GM12878 (cell line): ENCODE data around the gene FOXP1. TPM values are rescaled to one million over a fixed set of nuclear protein-coding genes. Genes with fewer than 3 reads are reported as not detected.

Source experiments
- ATAC-seq: fragments of 200-7000 bp; cut with Tn5 transposase; 3 replicates; pipeline ENCODE4 v1.9.1; 2020; ENCODE audit warnings: mild to moderate bottlenecking, moderate library complexity
- BruUV-seq: library from RNA; stranded (reverse); fragments of 400-500 nt; replicated peaks from 2 replicates; lab custom pipeline; 2021; lab: Mats Ljungman, UMichigan
- CTCF ChIA-PET: fragments of 300-600 bp; sonication (Branson Sonifier 250); formaldehyde crosslinking; extraction: SDS; loops from one replicate; lab custom pipeline; 2021; ENCODE audit warnings: inconsistent platforms; lab: Yijun Ruan, JAX
- POLR2A ChIA-PET: fragments of 350-600 bp; formaldehyde crosslinking; extraction: SDS; loops from one replicate; lab custom pipeline; 2021; ENCODE audit warnings: inconsistent platforms; lab: Charles Lee
- RAD21 ChIA-PET: fragments of 300-600 bp; sonication (Branson Sonifier 250); formaldehyde crosslinking; loops from one replicate; lab custom pipeline; 2023; ENCODE audit warnings: antibody characterized with exemption; ENCODE audit not compliant: unreplicated experiment; lab: Charles Lee
- SMC1A ChIA-PET: fragments of 300-600 bp; sonication (Branson Sonifier 250); formaldehyde crosslinking; loops from one replicate; lab custom pipeline; 2023; ENCODE audit not compliant: unreplicated experiment, uncharacterized antibody; lab: Charles Lee
- DNase-seq: peaks from one replicate; pipeline ENCODE4 v3.0.0-alpha.2; 2011; ENCODE audit warnings: low read depth, low spot score
- FAIRE-seq: peaks from 3 replicates; lab custom pipeline; 2011; peaks lifted over from hg19 to GRCh38; lab: Jason Lieb, UNC
- H2AFZ ChIP-seq: 2 replicates; pipeline ENCODE4 v1.6.0; 2011; ENCODE audit warnings: low read depth, low read length, control low read depth; ENCODE audit not compliant: control insufficient read depth
- H3K27ac ChIP-seq: 2 replicates; pipeline ENCODE4 v1.5.1; 2011; ENCODE audit warnings: control low read depth; ENCODE audit not compliant: control insufficient read depth, insufficient read depth
- H3K27me3 ChIP-seq, 2 experiments: replicated peaks in 1 of 2; 2 replicates each; pipeline versions ENCODE4 v1.6.0 to v1.6.1; 2011; ENCODE audit warnings: low read length in 1 of 2; ENCODE audit not compliant: control insufficient read depth in 2 of 2, insufficient read depth in 2 of 2
- H3K36me3 ChIP-seq, 2 experiments: 2 replicates each; pipeline ENCODE4 v1.5.1; 2011; ENCODE audit warnings: low read length in 1 of 2; ENCODE audit not compliant: control insufficient read depth in 2 of 2, insufficient read depth in 2 of 2
- H3K4me1 ChIP-seq: 2 replicates; pipeline ENCODE4 v1.6.1; 2011; ENCODE audit warnings: mild to moderate bottlenecking, low read length, moderate library complexity, mixed read lengths; ENCODE audit not compliant: control insufficient read depth, insufficient read depth
- H3K4me2 ChIP-seq: 2 replicates; pipeline ENCODE4 v1.6.0; 2011; ENCODE audit warnings: control low read depth; ENCODE audit not compliant: control insufficient read depth, insufficient read depth
- H3K4me3 ChIP-seq: fragments of 200-600 bp; sonication (generic); 2 replicates; pipeline ENCODE4 v1.5.1; 2016
- H3K79me2 ChIP-seq: 2 replicates; pipeline ENCODE4 v1.6.0; 2011; ENCODE audit warnings: low read length; ENCODE audit not compliant: control insufficient read depth, insufficient read depth
- H3K9ac ChIP-seq: 2 replicates; pipeline ENCODE4 v1.8.0; 2011; ENCODE audit warnings: low read length, control low read depth, mixed read lengths; ENCODE audit not compliant: control insufficient read depth, insufficient read depth
- H3K9me3 ChIP-seq: replicated peaks from 3 replicates; pipeline ENCODE4 v1.5.1; 2011; ENCODE audit warnings: mild to moderate bottlenecking, low read length; ENCODE audit not compliant: control insufficient read depth, insufficient read depth
- H4K20me1 ChIP-seq: 2 replicates; pipeline ENCODE4 v1.6.0; 2011; ENCODE audit not compliant: control insufficient read depth, insufficient read depth
- ATF7 ChIP-seq: fragments of 450-650 bp; IDR thresholded peaks from 2 replicates; pipeline ENCODE4 v1.6.1; 2016; ENCODE audit warnings: low read depth, mild to moderate bottlenecking
- BCL11A ChIP-seq: IDR thresholded peaks from 2 replicates; pipeline ENCODE4 v1.6.1; 2011; ENCODE audit warnings: low read depth, low read length
- BHLHE40 ChIP-seq, 2 experiments: fragments of 450-650 bp in 1 of 2; IDR thresholded peaks; 2 replicates each; pipeline ENCODE4 v1.6.1; 2011 to 2017; ENCODE audit warnings: low read depth in 2 of 2, borderline replicate concordance in 1 of 2, improper control_type of control experiment in 1 of 2, low read length in 1 of 2, mild to moderate bottlenecking in 1 of 2
- BRCA1 ChIP-seq: IDR thresholded peaks from 2 replicates; pipeline ENCODE4 v1.6.1; 2011; ENCODE audit warnings: low read depth, low read length, improper control_type of control experiment
- CBFB ChIP-seq: IDR thresholded peaks from 2 replicates; pipeline ENCODE4 v1.6.1; 2016; ENCODE audit warnings: antibody characterized with exemption, low read depth
- EGR1 ChIP-seq, 2 experiments: IDR thresholded peaks; 1 replicate in 1 of 2; 2 replicates in 1 of 2; pipeline ENCODE4 v1.6.1; 2011 to 2012; ENCODE audit warnings: low read depth in 2 of 2, low read length in 2 of 2, borderline replicate concordance in 1 of 2, mild to moderate bottlenecking in 1 of 2, moderate library complexity in 1 of 2
- EP300 ChIP-seq, 2 experiments: fragments of 150-350 bp in 1 of 2; IDR thresholded peaks; 2 replicates each; pipeline ENCODE4 v1.6.1; 2011 to 2012; ENCODE audit warnings: low read depth in 2 of 2, low read length in 2 of 2, borderline replicate concordance in 1 of 2, improper control_type of control experiment in 1 of 2, inconsistent platforms in 1 of 2; ENCODE audit not compliant: control insufficient read depth in 1 of 2
- HCFC1 ChIP-seq: fragments of 150-350 bp; IDR thresholded peaks from 2 replicates; pipeline ENCODE4 v1.6.1; 2014; ENCODE audit warnings: low read length
- IKZF2 ChIP-seq, 2 experiments: fragments of 450-650 bp; IDR thresholded peaks; 2 replicates each; pipeline ENCODE4 v1.6.1; 2017; ENCODE audit warnings: mild to moderate bottlenecking in 2 of 2, moderate library complexity in 2 of 2
- JUNB ChIP-seq: IDR thresholded peaks from 2 replicates; pipeline ENCODE4 v1.6.1; 2016; ENCODE audit warnings: antibody characterized with exemption, mild to moderate bottlenecking
- MYC ChIP-seq: IDR thresholded peaks from 2 replicates; pipeline ENCODE4 v1.6.1; 2011; ENCODE audit warnings: mild to moderate bottlenecking, low read length, moderate library complexity, inconsistent platforms; ENCODE audit not compliant: insufficient read depth, insufficient replicate concordance, insufficient read length, severe bottlenecking
- NFIC ChIP-seq: IDR thresholded peaks from 2 replicates; pipeline ENCODE4 v1.6.1; 2012; ENCODE audit warnings: low read depth, mild to moderate bottlenecking, inconsistent platforms, low read length, moderate library complexity
- NR2C1 ChIP-seq: fragments of 450-650 bp; IDR thresholded peaks from 2 replicates; pipeline ENCODE4 v1.6.1; 2017; ENCODE audit warnings: antibody characterized with exemption, mild to moderate bottlenecking, moderate library complexity
- NRF1 ChIP-seq: conservative IDR thresholded peaks from 2 replicates; pipeline ENCODE4 v1.6.1; 2011; ENCODE audit warnings: mild to moderate bottlenecking, low read depth, low read length, improper control_type of control experiment
- PML ChIP-seq: IDR thresholded peaks from 2 replicates; pipeline ENCODE4 v1.6.1; 2012; ENCODE audit warnings: low read length, inconsistent platforms
- POU2F2 ChIP-seq: IDR thresholded peaks from 3 replicates; pipeline ENCODE4 v1.6.1; 2011; ENCODE audit warnings: low read depth, mild to moderate bottlenecking, low read length, borderline replicate concordance
- PRDM15 ChIP-seq: fragments of 450-650 bp; formaldehyde crosslinking; IDR thresholded peaks from 2 replicates; pipeline ENCODE4 v1.4.0; 2020; ENCODE audit warnings: mild to moderate bottlenecking, moderate library complexity
- RB1 ChIP-seq: fragments of 450-650 bp; formaldehyde crosslinking; IDR thresholded peaks from 2 replicates; pipeline ENCODE4 v1.6.1; 2017; ENCODE audit warnings: mild to moderate bottlenecking, borderline replicate concordance
- RUNX3 ChIP-seq: IDR thresholded peaks from 2 replicates; pipeline ENCODE4 v1.6.1; 2012; ENCODE audit warnings: low read length, inconsistent platforms
- SPI1 ChIP-seq: IDR thresholded peaks from 2 replicates; pipeline ENCODE4 v1.6.1; 2011; ENCODE audit warnings: low read depth, mild to moderate bottlenecking, low read length, moderate library complexity, borderline replicate concordance; ENCODE audit not compliant: insufficient read depth
- ZNF384 ChIP-seq: IDR thresholded peaks from 2 replicates; pipeline ENCODE4 v1.6.1; 2012; ENCODE audit warnings: low read depth, mild to moderate bottlenecking, low read length, improper control_type of control experiment, borderline replicate concordance
- ZSCAN29 ChIP-seq: fragments of 450-650 bp; IDR thresholded peaks from 2 replicates; pipeline ENCODE4 v1.6.1; 2017; ENCODE audit warnings: mild to moderate bottlenecking, moderate library complexity
- WGBS: methylation state at CpG from one replicate; pipeline ENCODE4 v1.1.6; 2016; ENCODE audit warnings: low lambda C conversion rate; ENCODE audit not compliant: insufficient replicate concordance, insufficient coverage; ENCODE audit errors: missing lambda C conversion rate; 5-methylcytosine and 5-hydroxymethylcytosine counted together
- in situ Hi-C: fragments of 300-500 bp; cut with MboI; formaldehyde crosslinking; loops from 9 replicates; pipeline ENCODE4 v1.14.3; 2018; ENCODE audit warnings: mixed read lengths
- intact Hi-C: fragments of 100-400 bp; cut with micrococcal nuclease; formaldehyde crosslinking; loops from one replicate; pipeline ENCODE4 v1.14.2; 2022; ENCODE audit not compliant: unreplicated experiment
- polyA plus RNA-seq, 11 experiments: library from polyadenylated mRNA; depleted of rRNA in 4 of 11; unstranded in 6 of 11; stranded (reverse) in 5 of 11; fragments of >200 nt; fragmentation: Nextera tagmentation in 4 of 11; fragmentation: Illumina TruSeq in 1 of 11; extraction: Ambion mirVana in 4 of 11; extraction: Trizol in 1 of 11; gene quantifications; 1 replicate in 1 of 11; 2 replicates in 10 of 11; pipeline versions ENCODE4 v1.2.1 to v1.2.3, GENCODE V29; 2011 to 2016; ENCODE audit warnings: inconsistent platforms in 2 of 11, missing spikeins in 2 of 11, low read depth in 1 of 11
- total RNA-seq, 4 experiments: library from RNA; depleted of rRNA in 3 of 4; stranded (reverse); fragments of >200 nt in 3 of 4; fragmentation: Illumina TruSeq in 1 of 4; extraction: Trizol in 1 of 4; gene quantifications; 2 replicates each; pipeline versions ENCODE4 v1.2.1 to v1.2.3, GENCODE V29; 2013 to 2021

Gene FOXP1
- total and polyA plus RNA-seq, 10 of the 15 experiments (the other 5 are each of a cell fraction or from before 2014, with no cell fraction given) = 0.05 to 1.6 (median 0.20) TPM; not detected in 1

DNA sequence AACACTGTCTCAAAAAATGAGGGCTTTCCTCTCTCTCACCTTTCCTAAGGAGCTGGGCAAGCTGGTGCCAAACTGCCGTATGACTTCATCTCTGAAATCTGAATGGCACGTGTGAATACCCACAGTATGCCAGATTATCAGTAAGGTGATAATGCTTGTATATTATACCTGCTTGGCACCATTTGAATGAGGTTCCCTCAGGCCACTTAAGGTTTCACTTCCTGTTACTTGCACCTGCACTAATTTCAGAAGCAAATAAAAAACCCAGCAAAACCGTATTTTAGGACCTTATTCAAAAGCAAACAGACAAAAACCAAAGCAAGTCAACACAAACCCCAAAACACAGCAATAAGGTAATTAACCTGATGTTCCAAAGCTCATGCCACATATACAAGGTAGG is 19.7 kb downstream of the FOXP1 start:
- SMC1A ChIA-PET = no interaction called here
- in situ Hi-C loops (no loop called here), intact Hi-C loops (loop anchor here (1.0 kb wide), 1 partner anchor 82 kb away; no protein-coding TSS in a partner anchor)
- H3K27ac ChIP-seq = no peak overlapping the region
- H3K9me3 ChIP-seq = no peaks in the 10 kb centered on the region
- H3K4me2 ChIP-seq = peak overlapping the region; percentile 26
- BruUV-seq = no TSS peak
- H3K36me3 ChIP-seq = no peaks in the 10 kb centered on the region
- FAIRE-seq = peak; percentile 80
- no peaks in the 10 kb centered on the region; a peak in 1 of 4 replicates for H3K27me3 ChIP-seq
- H4K20me1 ChIP-seq = no peaks in the 10 kb centered on the region
- POLR2A ChIA-PET = no interaction called here
- no peaks in the 10 kb centered on the region for H3K79me2 ChIP-seq
- peak; percentile 93 for ATAC-seq
- WGBS = 1% methylated on average over 3 of the region's 3 CpGs
- DNase-seq = peak; percentile 27
- peaks cover 14% of the 10 kb centered on the region for H3K4me1 ChIP-seq
- no peak overlapping the region for H2AFZ ChIP-seq
- RAD21 ChIA-PET = no interaction called here
- CTCF ChIA-PET = interaction anchor here (0.7 kb wide), 1 partner anchor 37 kb away, joined by 3 read pairs; no protein-coding TSS in a partner anchor
- no peak overlapping the region for H3K4me3 ChIP-seq
- H3K9ac ChIP-seq = no peak overlapping the region
- TF ChIP-seq NR2C1 (no peak), MYC (no peak), ZNF384 (no peak), RUNX3 (peak; percentile 48), BCL11A (0 out of 2 replicates have a peak, but pooled peaks have one; percentile 48), POU2F2 (peak; percentile 37; the same call in 1 of the 3 replicates), BHLHE40 (IDR thresholded peaks at IDR 0.05; ENCODE audit: borderline replicate concordance in 1 of 2, low read depth in 2 of 2, low read length in 1 of 2) (peak; percentile 53 to 86; a peak in 3 of 4 replicates), EGR1 (IDR thresholded peaks at IDR 0.05; ENCODE audit: borderline replicate concordance in 1 of 2, low read depth in 2 of 2, low read length in 2 of 2) (no peak), IKZF2 (IDR thresholded peaks at IDR 0.05) (no peak), SPI1 (peak; percentile 94), NRF1 (no peak), PRDM15 (no peak), HCFC1 (no peak), ATF7 (peak; percentile 42; the same call in 1 of the 2 replicates), ZSCAN29 (peak; percentile 86), PML (no peak), NFIC (peak; percentile 30; the same call in 1 of the 2 replicates), EP300 (IDR thresholded peaks at IDR 0.05; ENCODE audit: borderline replicate concordance in 1 of 2, control insufficient read depth in 1 of 2, low read depth in 2 of 2, low read length in 2 of 2) (peak; percentile 52 to 54; a peak in 1 of 4 replicates), BRCA1 (no peak), CBFB (no peak), RB1 (no peak), JUNB (no peak; the same call in 1 of the 2 replicates)
